HepG2 (cell line): Measurements from ENCODE around the gene HPCAL1. TPM values are rescaled to one million over a fixed set of nuclear protein-coding genes. Genes with fewer than 3 reads are reported as not detected.
A peak's percentile ranks its signal among the peaks of the same experiment; 100 is the strongest.

Experiments
- ATAC-seq: fragments of 200-7000 bp; cut with Tn5 transposase; 3 replicates; pipeline ENCODE4 v1.9.1; 2020; ENCODE audit warnings: mild to moderate bottlenecking, moderate library complexity
- BruUV-seq: library from RNA; stranded (reverse); fragments of 400-500 nt; replicated peaks from 2 replicates; lab custom pipeline; 2021; lab: Mats Ljungman, UMichigan
- CTCF ChIA-PET: fragments of 300-600 bp; formaldehyde crosslinking; extraction: SDS; loops from one replicate; lab custom pipeline; 2021; ENCODE audit warnings: low total read pairs, inconsistent platforms, low intra/inter-chr PET ratio; lab: Yijun Ruan, JAX
- POLR2A ChIA-PET: fragments of 350-600 bp; sonication (Branson Sonifier 250); formaldehyde crosslinking; loops from one replicate; lab custom pipeline; 2020; ENCODE audit warnings: antibody characterized with exemption, inconsistent platforms; lab: Yijun Ruan, JAX
- DNase-seq: peaks from one replicate; pipeline ENCODE4 v3.0.0-alpha.2; 2015; ENCODE audit warnings: low spot score
- FAIRE-seq: peaks from 3 replicates; lab custom pipeline; 2011; peaks lifted over from hg19 to GRCh38; lab: Jason Lieb, UNC
- H2AFZ ChIP-seq: one replicate; pipeline ENCODE4 v1.6.1; 2011; ENCODE audit warnings: low read length, inconsistent platforms
- H3K27ac ChIP-seq: fragments of 300-600 bp; 3 replicates; pipeline ENCODE4 v1.8.0; 2011; ENCODE audit warnings: mixed run types, mild to moderate bottlenecking, mixed read lengths, low read length, inconsistent platforms; ENCODE audit not compliant: insufficient read depth; ENCODE audit errors: extremely low read length
- H3K27me3 ChIP-seq, 2 experiments: fragments of 200-600 bp in 1 of 2; 2 replicates in 1 of 2; 3 replicates in 1 of 2; pipeline versions ENCODE4 v1.6.0 to v1.8.0; 2011; ENCODE audit warnings: low read length in 2 of 2, mild to moderate bottlenecking in 2 of 2, moderate library complexity in 2 of 2, inconsistent platforms in 1 of 2; ENCODE audit not compliant: insufficient read depth in 2 of 2, control insufficient read depth in 1 of 2
- H3K36me3 ChIP-seq, 2 experiments: fragments of 200-600 bp in 1 of 2; replicated peaks in 1 of 2; 2 replicates in 1 of 2; 3 replicates in 1 of 2; pipeline versions ENCODE4 v1.5.1 to v1.8.0; 2011; ENCODE audit warnings: low read length in 2 of 2, inconsistent platforms in 1 of 2; ENCODE audit not compliant: insufficient read depth in 2 of 2, control insufficient read depth in 1 of 2
- H3K4me1 ChIP-seq: 2 replicates; pipeline ENCODE4 v1.5.1; 2012; ENCODE audit warnings: low read length, inconsistent platforms; ENCODE audit not compliant: insufficient read depth
- H3K4me2 ChIP-seq: 2 replicates; pipeline ENCODE4 v1.6.0; 2011; ENCODE audit warnings: low read depth, low read length, inconsistent platforms
- H3K4me3 ChIP-seq, 3 experiments: fragments of 200-600 bp in 1 of 3; sonication (generic), shearing (Covaris generic) in 1 of 3; replicated peaks in 1 of 3; 2 replicates each; pipeline ENCODE4 v1.5.1; 2011 to 2016; ENCODE audit warnings: low read length in 3 of 3, inconsistent platforms in 2 of 3, low read depth in 2 of 3, mild to moderate bottlenecking in 2 of 3, control low read depth in 1 of 3, mixed read lengths in 1 of 3; ENCODE audit not compliant: insufficient read depth in 1 of 3
- H3K79me2 ChIP-seq: one replicate; pipeline ENCODE4 v1.6.1; 2011; ENCODE audit warnings: low read length, inconsistent platforms; ENCODE audit not compliant: insufficient read depth
- H3K9ac ChIP-seq: 2 replicates; pipeline ENCODE4 v1.6.0; 2011; ENCODE audit warnings: mild to moderate bottlenecking, low read depth, low read length, inconsistent platforms; ENCODE audit not compliant: insufficient read depth
- H3K9me3 ChIP-seq: 2 replicates; pipeline ENCODE4 v1.5.1; 2012; ENCODE audit warnings: mild to moderate bottlenecking, low read length
- H4K20me1 ChIP-seq: 2 replicates; pipeline ENCODE4 v1.6.0; 2011; ENCODE audit warnings: inconsistent platforms, mild to moderate bottlenecking, low read length, moderate library complexity; ENCODE audit not compliant: insufficient read depth
- ARNT ChIP-seq: fragments of 450-650 bp; IDR thresholded peaks from 2 replicates; pipeline ENCODE4 v1.6.1; 2017
- EHMT2 ChIP-seq: fragments of 200-600 bp; sonication (generic); IDR thresholded peaks from 2 replicates; pipeline ENCODE4 v1.7.0; 2017; ENCODE audit warnings: antibody characterized with exemption, low read depth, low read length, borderline replicate concordance
- FOXO1 ChIP-seq: sonication (generic); formaldehyde crosslinking; IDR thresholded peaks from 2 replicates; pipeline ENCODE4 v1.4.0; 2020; ENCODE audit warnings: missing genetic modification reagents
- GATA4 ChIP-seq: sonication (generic); IDR thresholded peaks from 2 replicates; pipeline ENCODE4 v1.6.1; 2016; ENCODE audit warnings: antibody characterized with exemption, low read depth, borderline replicate concordance
- MED13 ChIP-seq: sonication (generic); formaldehyde crosslinking; IDR thresholded peaks from 2 replicates; pipeline ENCODE4 v1.5.0; 2020; ENCODE audit warnings: missing genetic modification reagents
- MZF1 ChIP-seq: sonication (generic); formaldehyde crosslinking; IDR thresholded peaks from 2 replicates; pipeline ENCODE4 v1.8.1; 2023; ENCODE audit warnings: mild to moderate bottlenecking, missing genetic modification reagents, borderline replicate concordance
- PRPF4 ChIP-seq: fragments of 200-400 bp; formaldehyde crosslinking; IDR thresholded peaks from 2 replicates; pipeline ENCODE4 v1.6.1; 2016; ENCODE audit warnings: low read length, low read depth; ENCODE audit not compliant: poor library complexity, severe bottlenecking
- USF2 ChIP-seq, 2 experiments: sonication (generic) in 1 of 2; formaldehyde crosslinking in 1 of 2; IDR thresholded peaks; 2 replicates each; pipeline versions ENCODE4 v1.5.1 to v1.6.1; 2011 to 2020; ENCODE audit warnings: borderline replicate concordance in 1 of 2, low read depth in 1 of 2, low read length in 1 of 2, mild to moderate bottlenecking in 1 of 2, missing genetic modification reagents in 1 of 2, moderate library complexity in 1 of 2
- ZHX2 ChIP-seq, 2 experiments: sonication (generic) in 1 of 2; formaldehyde crosslinking in 1 of 2; IDR thresholded peaks; 2 replicates each; pipeline versions ENCODE4 v1.6.1 to v1.9.0; 2014 to 2022; ENCODE audit warnings: antibody characterized with exemption in 1 of 2, borderline replicate concordance in 1 of 2, inconsistent platforms in 1 of 2, low read depth in 1 of 2, missing genetic modification reagents in 1 of 2
- ZNF143 ChIP-seq: sonication (generic); formaldehyde crosslinking; IDR thresholded peaks from 2 replicates; pipeline ENCODE4 v1.4.0; 2020; ENCODE audit warnings: missing genetic modification reagents
- ZNF570 ChIP-seq: sonication (generic); formaldehyde crosslinking; IDR thresholded peaks from 2 replicates; pipeline ENCODE4 v1.4.0; 2020; ENCODE audit warnings: mild to moderate bottlenecking, missing genetic modification reagents, borderline replicate concordance
- ZNF678 ChIP-seq: sonication (generic); formaldehyde crosslinking; IDR thresholded peaks from 2 replicates; pipeline ENCODE4 v1.4.0; 2020; ENCODE audit warnings: mild to moderate bottlenecking, missing genetic modification reagents
- ZNF776 ChIP-seq: sonication (generic); formaldehyde crosslinking; IDR thresholded peaks from 2 replicates; pipeline ENCODE4 v1.4.0; 2020; ENCODE audit warnings: mild to moderate bottlenecking, missing genetic modification reagents
- ZNF777 ChIP-seq: sonication (generic); formaldehyde crosslinking; IDR thresholded peaks from 2 replicates; pipeline ENCODE4 v1.4.0; 2020; ENCODE audit warnings: missing genetic modification reagents
- WGBS: methylation state at CpG from one replicate; pipeline ENCODE4 v1.1.6; 2017; ENCODE audit warnings: low lambda C conversion rate; 5-methylcytosine and 5-hydroxymethylcytosine counted together
- in situ Hi-C: cut with HindIII; loops from 2 replicates; pipeline ENCODE4 v1.10.0; 2017; ENCODE audit warnings: low pct_unique_long_range_greater_than_20kb; ENCODE audit not compliant: extremely low pct_ligation_motif_present
- intact Hi-C: fragments of 100-400 bp; cut with micrococcal nuclease; formaldehyde crosslinking; loops from one replicate; pipeline ENCODE4 v1.10.0; 2022; ENCODE audit not compliant: unreplicated experiment
- polyA plus RNA-seq, 8 experiments: library from polyadenylated mRNA; depleted of rRNA in 3 of 8; stranded (reverse) in 7 of 8; unstranded in 1 of 8; fragments of >200 nt; fragmentation: Illumina TruSeq in 4 of 8; extraction: Trizol in 4 of 8; gene quantifications; 2 replicates each; pipeline versions ENCODE4 v1.2.1 to v1.2.3, GENCODE V29; 2011 to 2016; ENCODE audit warnings: low read depth in 4 of 8, missing spikeins in 1 of 8, mixed read lengths in 1 of 8; ENCODE audit not compliant: insufficient read depth in 1 of 8
- total RNA-seq, 5 experiments: library from RNA; depleted of rRNA; stranded (reverse); fragments of >200 nt; fragmentation: Illumina TruSeq; extraction: Trizol; gene quantifications; 2 replicates each; pipeline ENCODE4 v1.2.3, GENCODE V29; 2016; ENCODE audit warnings: low read depth in 1 of 5

The HPCAL1 gene
- total and polyA plus RNA-seq, 2 of the 13 experiments (the other 11 are each of a cell fraction or from before 2014, with no cell fraction given): 29.5 to 29.9 TPM

- BruUV-seq: no TSS peak
- 65% methylated on average over 15 of the region's 16 CpGs for WGBS
- Histone ChIP-seq H3K36me3 (no peaks in the 10 kb centered on the region), H3K9ac (no peak overlapping the region), H3K4me3 (peak overlapping the region in 1 of 3 experiments; percentile 69; a peak in 2 of 6 replicates), H3K9me3 (no peaks in the 10 kb centered on the region), H3K4me1 (peaks cover 84% of the 10 kb centered on the region), H3K27me3 (no peaks in the 10 kb centered on the region), H4K20me1 (peaks cover 75% of the 10 kb centered on the region), H2AFZ (no peak overlapping the region), H3K4me2 (peak overlapping the region; percentile 88), H3K79me2 (peaks cover 16% of the 10 kb centered on the region), H3K27ac (peak overlapping the region; percentile 49)
- ChIA-PET CTCF (no interaction called here), POLR2A (interaction anchor here (0.8 to 2.7 kb wide), 14 partner anchors 12 to 98 kb away, joined by 3 to 39 read pairs (median 4); partner anchors contain the start of genes HPCAL1 and ODC1)
- in situ Hi-C loops: loop anchor here (5.0 kb wide), 1 partner anchor 35 kb away; no protein-coding TSS in a partner anchor
- no peak for FAIRE-seq
- ATAC-seq: 0 out of 3 replicates have a peak, but pooled peaks have one; percentile 0
- intact Hi-C loops: loop anchor here (2.0 kb wide), 3 partner anchors 33 to 97 kb away; no protein-coding TSS in a partner anchor
- no peak for DNase-seq
- no peak for TF ChIP-seq PRPF4
- no peak for TF ChIP-seq EHMT2
- TF ChIP-seq FOXO1: no peak
- TF ChIP-seq GATA4: no peak
- no peak for TF ChIP-seq ZNF570 (CRISPR knock-in tag)
- no peak for TF ChIP-seq ZNF777
- TF ChIP-seq ZHX2 (IDR thresholded peaks at IDR 0.05; ENCODE audit: low read depth): no peak
- no peak for TF ChIP-seq ZHX2 (CRISPR knock-in tag; IDR thresholded peaks at IDR 0.05; ENCODE audit: borderline replicate concordance)
- no peak for TF ChIP-seq ZNF776 (CRISPR knock-in tag)
- no peak for TF ChIP-seq MZF1 (CRISPR knock-in tag)
- no peak for TF ChIP-seq MED13 (CRISPR knock-in tag)
- 0 out of 2 replicates have a peak, but pooled peaks have one; percentile 48 for TF ChIP-seq ARNT
- TF ChIP-seq ZNF143: no peak
- no peak for TF ChIP-seq ZNF678 (CRISPR knock-in tag)
- no peak for TF ChIP-seq USF2 (IDR thresholded peaks at IDR 0.05; ENCODE audit: low read depth, low read length)
- no peak for TF ChIP-seq USF2 (CRISPR knock-in tag; IDR thresholded peaks at IDR 0.05; ENCODE audit: borderline replicate concordance)
Observed at GRCh38 chr2:10367472-10368439, 65.1 kb downstream of the HPCAL1 start.
